ENCODE results near the gene PI4KA.

- TF ChIP-seq CTCF (IDR thresholded peaks at IDR 0.05; ENCODE audit: low read depth, low read length, poor library complexity, severe bottlenecking), result peak; percentile 89
- TF ChIP-seq EZH2phosphoT487 (IDR thresholded peaks at IDR 0.05; ENCODE audit: borderline replicate concordance, low read length), result no peak
Measured at GRCh38 chr22:20741634-20742581, 116.7 kb downstream of the PI4KA start.
